Measurements from ENCODE around the gene NFE2L3.

NFE2L3 gene

GRCh38 chr7:26201247-26202018 lies 49.4 kb downstream of the NFE2L3 start, which contains the start of gene CBX3:
TSS of gene CBX3 (plus strand) at chr7:26201745. CDS start at chr7:26202999, 1,254 bp downstream.
- DNase-seq, result peak; percentile 91

DNA sequence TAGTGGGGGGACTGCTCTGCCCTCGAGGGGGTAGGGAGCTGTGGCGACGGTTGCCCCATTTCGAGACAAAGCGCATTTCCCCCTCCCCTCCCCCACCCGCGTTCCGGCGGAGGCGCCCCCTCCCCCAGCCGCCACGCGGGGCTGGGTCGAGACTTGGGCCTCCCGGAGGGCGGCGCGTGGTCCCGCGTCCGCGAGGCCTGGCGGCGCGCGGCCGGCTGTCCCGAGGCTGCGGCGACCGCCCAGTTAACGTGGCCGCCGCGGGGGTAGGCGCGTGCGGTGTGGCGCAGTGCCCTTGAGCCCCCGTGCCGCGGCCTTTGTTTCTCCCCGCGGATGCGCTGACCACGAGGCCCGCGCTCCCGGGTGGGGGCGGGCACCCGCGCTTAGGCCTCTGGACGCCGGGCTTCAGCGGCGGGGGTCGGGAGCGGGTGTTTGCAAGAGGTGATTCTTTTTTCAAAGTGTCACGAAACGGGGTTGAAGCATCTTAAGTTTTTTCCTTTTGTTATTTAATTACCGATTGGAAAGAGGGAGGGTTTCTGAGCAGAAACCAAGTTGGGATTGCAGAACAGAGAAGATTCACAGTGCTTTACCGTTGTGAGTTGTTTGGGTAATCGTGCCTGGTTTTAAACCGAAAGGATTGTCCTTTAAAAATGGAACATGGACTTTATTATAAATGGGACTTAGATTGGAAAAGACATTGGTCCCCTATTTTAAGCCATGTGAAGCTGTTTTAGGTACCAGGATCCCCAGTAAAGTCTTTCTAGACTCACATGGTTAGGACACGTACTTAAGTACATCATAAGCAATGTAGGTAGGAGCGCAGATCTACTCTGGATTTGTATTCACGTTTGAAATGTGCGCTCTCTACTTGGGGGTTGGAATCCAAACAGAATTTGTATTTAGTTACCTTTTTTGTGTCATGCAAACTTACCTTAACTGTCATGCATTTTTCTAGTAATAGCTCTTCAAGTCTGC lies 50.3 kb downstream of the NFE2L3 start:
- peak; percentile 76 for DNase-seq

DNA sequence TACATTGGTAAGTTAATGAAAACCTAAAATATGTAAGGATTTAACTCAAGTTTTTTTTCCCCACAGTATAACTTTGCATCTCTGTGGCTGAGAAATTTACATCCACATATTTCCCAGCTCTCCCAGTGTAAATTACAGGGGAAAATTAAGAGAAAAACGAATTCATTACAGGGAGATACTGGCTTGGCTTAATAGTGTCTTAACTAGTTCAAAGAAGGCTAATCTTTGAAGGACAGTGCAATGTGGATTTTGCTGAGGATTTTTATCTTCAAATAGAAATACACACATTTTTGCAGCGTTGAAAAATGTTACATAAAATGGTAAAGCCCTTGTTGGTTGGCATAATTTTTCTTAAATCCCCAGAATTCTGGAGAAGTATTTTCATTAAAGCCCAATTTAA lies 51.0 kb downstream of the NFE2L3 start:
- no peak for DNase-seq

DNA sequence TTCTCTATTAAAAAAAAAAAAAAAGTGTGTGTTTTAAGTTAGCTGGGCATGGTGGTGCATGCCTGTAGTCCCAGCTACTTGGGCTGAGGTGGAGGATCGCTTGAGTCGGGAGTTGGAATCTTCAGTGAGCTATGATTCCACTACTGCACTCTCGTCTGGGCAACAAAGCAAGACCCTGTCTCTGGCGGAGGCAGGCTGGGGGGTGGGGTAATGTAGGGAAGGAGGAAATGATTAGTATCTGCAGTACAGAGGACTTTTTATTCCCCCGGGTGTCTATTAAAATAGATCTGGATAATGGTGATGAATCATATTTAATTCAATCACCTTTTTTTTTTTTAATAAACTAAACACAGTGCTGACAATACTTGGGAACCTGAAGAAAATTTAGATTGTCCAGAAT lies 56.0 kb downstream of the NFE2L3 start:
- DNase-seq, result no peak

DNA sequence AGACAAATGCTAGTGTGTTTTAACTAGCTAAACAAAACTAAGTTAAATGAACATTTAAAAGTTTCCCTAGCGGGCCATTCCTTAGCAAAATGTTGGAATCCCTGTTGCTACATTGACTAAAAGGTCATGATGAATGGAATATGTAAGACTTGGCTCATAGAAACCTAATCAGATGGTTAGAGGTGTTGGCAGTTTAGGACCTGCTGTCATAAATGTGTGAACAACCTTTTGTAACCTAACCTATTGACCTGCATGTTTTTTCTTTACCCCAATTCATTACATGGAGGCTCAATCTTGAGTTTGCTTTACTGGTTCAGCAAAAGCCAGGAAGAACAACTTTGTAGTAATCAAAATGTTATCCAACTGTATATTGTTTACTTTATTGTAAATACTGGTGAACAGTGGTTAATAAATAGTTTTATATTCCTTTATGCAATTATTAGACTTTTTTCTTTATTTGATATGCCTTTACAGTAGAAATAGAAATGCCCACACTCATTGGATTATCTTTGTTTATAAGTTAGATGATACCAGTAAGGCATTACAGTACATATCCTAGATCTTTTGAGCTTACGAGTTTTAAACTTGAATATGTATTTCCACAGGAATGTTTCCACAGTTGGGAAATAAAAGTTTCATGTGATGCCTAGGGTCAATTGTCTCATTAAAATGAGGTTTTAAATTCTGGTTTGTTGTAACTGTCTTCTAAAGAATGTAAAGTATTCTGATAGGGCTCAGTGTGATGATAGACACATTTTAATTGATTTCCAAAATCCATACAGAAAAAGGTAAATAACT lies 61.1 kb downstream of the NFE2L3 start:
- no peak for DNase-seq

DNA sequence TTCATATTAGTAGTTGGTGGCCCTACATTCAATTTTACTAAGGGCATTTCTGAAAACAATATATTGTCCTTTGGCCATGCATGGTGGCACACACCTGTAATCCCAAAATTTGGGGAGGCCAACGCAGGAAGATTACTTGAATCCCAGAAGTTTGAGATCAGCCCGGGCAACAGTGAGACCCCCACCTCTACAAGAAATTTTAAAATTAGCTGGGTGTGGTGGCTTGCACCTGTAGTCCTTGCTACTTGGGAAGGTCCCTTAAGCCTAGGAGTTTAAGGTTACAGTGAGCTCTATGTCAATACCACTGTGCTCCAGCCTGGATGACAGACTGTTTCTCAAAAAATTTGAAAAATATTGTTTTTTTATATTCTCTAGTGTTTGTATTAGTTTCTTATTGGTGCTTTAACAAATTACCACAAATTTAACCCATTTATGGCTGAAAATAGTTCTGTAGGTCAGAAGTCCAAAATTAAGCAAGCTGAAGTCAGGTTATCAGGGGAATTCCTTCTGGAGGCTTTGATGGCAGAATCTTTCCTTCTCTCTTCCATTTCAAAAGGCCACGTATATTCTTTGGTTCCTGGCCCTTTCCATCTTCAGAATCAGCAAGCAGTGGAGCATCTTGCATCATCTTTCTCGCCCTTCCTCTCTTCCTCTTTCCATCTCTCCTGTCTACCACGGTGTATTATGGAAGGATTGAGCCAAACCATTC lies 62.0 kb downstream of the NFE2L3 start:
- DNase-seq, result no peak

GRCh38 chr7:26216049-26216448 lies 64.1 kb downstream of the NFE2L3 start:
- no peak for DNase-seq

DNA sequence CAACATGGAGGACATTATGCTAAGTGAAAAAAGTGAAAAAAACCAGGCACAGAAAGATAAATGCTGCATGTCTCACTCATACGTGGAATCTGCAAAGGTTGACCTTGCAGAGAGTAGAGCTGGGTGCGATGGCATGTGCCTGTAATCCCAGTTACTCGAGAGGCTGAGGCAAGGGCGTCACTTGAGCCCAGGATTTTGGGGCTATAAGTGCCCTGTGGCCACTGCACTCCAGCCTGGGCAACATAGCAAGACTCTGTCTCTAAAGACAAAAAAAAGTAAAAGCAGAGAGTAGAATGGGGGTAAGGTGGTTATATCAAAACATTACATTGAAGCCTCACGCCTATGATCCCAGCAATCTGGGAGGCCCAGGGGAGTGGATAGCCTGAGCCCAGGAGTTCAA lies 72.4 kb downstream of the NFE2L3 start:
- DNase-seq, result no peak

GRCh38 chr7:26227987-26228386 lies 76.0 kb downstream of the NFE2L3 start:
- no peak for DNase-seq

DNA sequence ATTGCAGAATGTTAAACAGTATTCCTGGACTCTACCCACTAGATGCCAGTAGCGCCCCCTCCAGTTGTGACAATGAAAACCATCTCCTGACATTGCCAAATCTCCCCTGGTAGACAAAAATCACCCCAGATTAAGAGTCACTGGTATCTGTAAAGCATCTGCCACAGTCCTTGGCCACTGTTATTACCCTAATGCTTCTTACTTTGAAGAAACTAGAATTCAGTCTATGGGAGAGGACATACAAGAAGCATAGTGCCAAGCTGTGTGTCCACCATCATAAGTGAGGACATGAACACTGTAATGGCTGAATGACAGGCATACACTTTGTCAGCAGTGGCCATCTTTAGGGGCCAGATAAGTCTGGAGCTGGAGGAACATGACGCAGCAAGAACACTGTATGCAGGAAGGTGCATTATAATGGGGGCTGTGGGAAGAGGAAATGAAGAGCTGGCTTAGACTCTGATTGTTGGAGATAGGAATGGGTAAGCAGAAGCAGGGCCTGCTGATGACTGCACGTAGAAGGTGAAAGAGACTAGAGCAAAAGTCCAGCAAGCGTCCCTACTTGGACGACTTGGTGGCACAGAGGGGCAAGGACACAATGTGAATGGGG lies 82.0 kb downstream of the NFE2L3 start:
- DNase-seq, result no peak

Data from CD4-positive, alpha-beta T cell treated with Interleukin-17A for 4 hours (primary cell).